HG03139 (cell line): ENCODE results near the gene ATE1.
"Not testable (repeated sequence)": the region's sequence is repeated elsewhere in the genome, so short reads cannot be mapped to it uniquely, and the experiment has no call there.

ENCODE experiments used
- ATAC-seq: cut with Tn5 transposase; IDR thresholded peaks from one replicate; pipeline ENCODE4 v1.9.1; 2021; ENCODE audit not compliant: unreplicated experiment

ATE1 gene

GRCh38 chr10:121833387-121833786 is 94.4 kb downstream of the ATE1 start:
- ATAC-seq = no peak

- no peak for ATAC-seq
Observed at GRCh38 chr10:121832647-121833046, 95.2 kb downstream of the ATE1 start.

GRCh38 chr10:121831777-121832176 is 96.1 kb downstream of the ATE1 start:
- ATAC-seq = no peak

GRCh38 chr10:121831237-121831636 is 96.6 kb downstream of the ATE1 start:
- ATAC-seq = no peak

GRCh38 chr10:121830101-121830500 is 97.7 kb downstream of the ATE1 start:
- ATAC-seq = no peak

GRCh38 chr10:121828045-121828444 is 99.8 kb downstream of the ATE1 start:
- ATAC-seq = no peak

- not testable (repeated sequence) for ATAC-seq
Observed at GRCh38 chr10:121826773-121827172, 101.1 kb downstream of the ATE1 start.

GRCh38 chr10:121823993-121824463 is 103.8 kb downstream of the ATE1 start:
- no peak for ATAC-seq

- no peak for ATAC-seq
Observed at GRCh38 chr10:121822724-121823123, 105.1 kb downstream of the ATE1 start.

- ATAC-seq = no peak
Observed at GRCh38 chr10:121822180-121822579, 105.7 kb downstream of the ATE1 start.

GRCh38 chr10:121819049-121819448 is 108.8 kb downstream of the ATE1 start:
- ATAC-seq = no peak

GRCh38 chr10:121818599-121818998 is 109.2 kb downstream of the ATE1 start:
- no peak for ATAC-seq

GRCh38 chr10:121816197-121816596 is 111.6 kb downstream of the ATE1 start:
- no peak for ATAC-seq

- ATAC-seq = no peak
Observed at GRCh38 chr10:121813857-121814256, 114.0 kb downstream of the ATE1 start.

- ATAC-seq = no peak
Observed at GRCh38 chr10:121813211-121813815, 114.5 kb downstream of the ATE1 start.

GRCh38 chr10:121812031-121812430 is 115.8 kb downstream of the ATE1 start:
- ATAC-seq = no peak

GRCh38 chr10:121811386-121811785 is 116.4 kb downstream of the ATE1 start:
- ATAC-seq = no peak

GRCh38 chr10:121808835-121809234 is 119.0 kb downstream of the ATE1 start:
- no peak for ATAC-seq

- no peak for ATAC-seq
Observed at GRCh38 chr10:121804460-121804859, 123.4 kb downstream of the ATE1 start.

- no peak for ATAC-seq
Observed at GRCh38 chr10:121803611-121804010, 124.2 kb downstream of the ATE1 start.

GRCh38 chr10:121800831-121801230 is 127.0 kb downstream of the ATE1 start:
- no peak for ATAC-seq

- no peak for ATAC-seq
Observed at GRCh38 chr10:121800146-121800545, 127.7 kb downstream of the ATE1 start.

GRCh38 chr10:121797490-121797889 is 130.3 kb downstream of the ATE1 start:
- ATAC-seq = no peak
